Endothelial cell (in vitro differentiated cells): ENCODE data around the gene C1orf94. TPM values are rescaled to one million over a fixed set of nuclear protein-coding genes. Genes with fewer than 3 reads are reported as not detected.

Experiments used
- DNase-seq: peaks from one replicate; pipeline ENCODE4 v3.0.0; 2021; ENCODE audit warnings: low spot score
- H3K27ac Mint-ChIP-seq: one replicate; pipeline ENCODE4 v1.8.0; 2021; ENCODE audit warnings: mixed read lengths, inconsistent platforms; ENCODE audit not compliant: unreplicated experiment
- H3K27me3 Mint-ChIP-seq: one replicate; pipeline ENCODE4 v1.8.0; 2021; ENCODE audit warnings: mild to moderate bottlenecking, moderate library complexity, mixed read lengths, inconsistent platforms; ENCODE audit not compliant: unreplicated experiment
- H3K36me3 Mint-ChIP-seq: one replicate; pipeline ENCODE4 v1.8.0; 2021; ENCODE audit warnings: mild to moderate bottlenecking, low read depth, mixed read lengths, inconsistent platforms; ENCODE audit not compliant: unreplicated experiment
- H3K4me1 Mint-ChIP-seq: one replicate; pipeline ENCODE4 v1.8.0; 2021; ENCODE audit warnings: mild to moderate bottlenecking, mixed read lengths, inconsistent platforms; ENCODE audit not compliant: unreplicated experiment
- H3K4me3 Mint-ChIP-seq: one replicate; pipeline ENCODE4 v1.8.0; 2021; ENCODE audit warnings: mild to moderate bottlenecking, mixed read lengths, inconsistent platforms; ENCODE audit not compliant: unreplicated experiment
- H3K9me3 Mint-ChIP-seq: one replicate; pipeline ENCODE4 v1.8.0; 2021; ENCODE audit warnings: mixed read lengths, inconsistent platforms; ENCODE audit not compliant: unreplicated experiment
- CTCF ChIP-seq: fragments of 200-600 bp; sonication (generic); IDR thresholded peaks from one replicate; pipeline ENCODE4 v1.5.0; 2021; ENCODE audit warnings: antibody characterized with exemption; ENCODE audit not compliant: unreplicated experiment
- total RNA-seq: library from RNA; stranded (reverse); fragmentation: NEBNext Ultra II Directional; extraction: Animal tissue kit (Norgen Biotek cat#: 25700); gene quantifications from one replicate; pipeline ENCODE4 v1.2.1, GENCODE V29; 2021; ENCODE audit not compliant: unreplicated experiment

C1orf94 gene
- total RNA-seq, 1 donor from 2014 or later = not detected

GRCh38 chr1:34212673-34213072 is 36.0 kb downstream of the C1orf94 start:
- Mint-ChIP-seq H3K36me3 (no peaks in the 10 kb centered on the region), H3K27me3 (no peaks in the 10 kb centered on the region), H3K4me1 (no peaks in the 10 kb centered on the region), H3K27ac (no peak overlapping the region), H3K9me3 (no peaks in the 10 kb centered on the region), H3K4me3 (no peak overlapping the region)
- no peak for TF ChIP-seq CTCF
- no peak for DNase-seq

GRCh38 chr1:34213956-34214355 is 37.2 kb downstream of the C1orf94 start:
- Mint-ChIP-seq H3K27me3 (no peaks in the 10 kb centered on the region), H3K4me3 (no peak overlapping the region), H3K4me1 (no peaks in the 10 kb centered on the region), H3K27ac (no peak overlapping the region), H3K36me3 (no peaks in the 10 kb centered on the region), H3K9me3 (no peaks in the 10 kb centered on the region)
- no peak for DNase-seq
- no peak for TF ChIP-seq CTCF

- H3K4me3 Mint-ChIP-seq = no peak overlapping the region
- DNase-seq = no peak
- TF ChIP-seq CTCF = no peak
- peaks cover 3% of the 10 kb centered on the region for H3K27me3 Mint-ChIP-seq
- no peaks in the 10 kb centered on the region for H3K4me1 Mint-ChIP-seq
- H3K27ac Mint-ChIP-seq = no peak overlapping the region
- no peaks in the 10 kb centered on the region for H3K36me3 Mint-ChIP-seq
- H3K9me3 Mint-ChIP-seq = no peaks in the 10 kb centered on the region
These were observed 54.7 kb downstream of the C1orf94 start for GRCh38 chr1:34231441-34231840.

GRCh38 chr1:34235594-34235993 is 58.9 kb downstream of the C1orf94 start:
- DNase-seq = no peak
- H3K27ac Mint-ChIP-seq = no peak overlapping the region

GRCh38 chr1:34236089-34236488 is 59.4 kb downstream of the C1orf94 start:
- H3K27ac Mint-ChIP-seq = no peak overlapping the region
- no peak for TF ChIP-seq CTCF

More at GRCh38 chr1:34235594-34235993, 58.9 kb downstream of the C1orf94 start:
- Mint-ChIP-seq H3K9me3 (no peaks in the 10 kb centered on the region), H3K4me3 (no peak overlapping the region), H3K4me1 (no peaks in the 10 kb centered on the region), H3K36me3 (peaks cover 6% of the 10 kb centered on the region), H3K27me3 (peaks cover 3% of the 10 kb centered on the region)
- TF ChIP-seq CTCF = no peak

More at GRCh38 chr1:34236089-34236488, 59.4 kb downstream of the C1orf94 start:
- H3K4me3 Mint-ChIP-seq = no peak overlapping the region
- no peaks in the 10 kb centered on the region for H3K4me1 Mint-ChIP-seq
- DNase-seq = no peak
- H3K27me3 Mint-ChIP-seq = peaks cover 3% of the 10 kb centered on the region
- H3K36me3 Mint-ChIP-seq = peaks cover 6% of the 10 kb centered on the region
- no peaks in the 10 kb centered on the region for H3K9me3 Mint-ChIP-seq
